Measurements from ENCODE around the gene RBM39.

GRCh38 chr20:35757098-35757705 is 15.1 kb upstream of the RBM39 start:
- no peak for TF ChIP-seq ZNF384 (IDR thresholded peaks at IDR 0.05)
- TF ChIP-seq ARNT (IDR thresholded peaks at IDR 0.05): no peak
- TF ChIP-seq HDGF (IDR thresholded peaks at IDR 0.05; ENCODE audit: borderline replicate concordance): no peak
- no peak for TF ChIP-seq SP1 (IDR thresholded peaks at IDR 0.05)
- no peak for TF ChIP-seq BHLHE40 (IDR thresholded peaks at IDR 0.05; ENCODE audit: borderline replicate concordance)
